Activated CD4-positive, alpha-beta T cell treated with anti-CD3 and anti-CD28 coated beads, Interleukin-10, Interleukin-2, amounts not matched to agents 100 ng/mL and 50 ng/mL, durations not matched to agents 16 hours and 8 hours (primary cell): ENCODE results near the gene KITLG.
"Not testable (repeated sequence)": the region's sequence is repeated elsewhere in the genome, so short reads cannot be mapped to it uniquely, and the experiment has no call there.

Source experiments
- DNase-seq: peaks from one replicate; pipeline ENCODE4 v3.0.0-alpha.2; 2020

KITLG gene

GRCh38 chr12:88538697-88539096, 41.6 kb downstream of the KITLG start:
- no peak for DNase-seq

- no peak for DNase-seq
These were observed 42.0 kb downstream of the KITLG start for GRCh38 chr12:88538250-88538649.

GRCh38 chr12:88530868-88531267, 49.4 kb downstream of the KITLG start:
- DNase-seq, result no peak

- no peak for DNase-seq
These were observed 50.5 kb downstream of the KITLG start for GRCh38 chr12:88529531-88530488.

GRCh38 chr12:88522961-88523360, 57.3 kb downstream of the KITLG start:
- DNase-seq, result no peak

GRCh38 chr12:88520436-88520820, 59.8 kb downstream of the KITLG start:
- DNase-seq, result no peak

GRCh38 chr12:88519802-88520435, 60.4 kb downstream of the KITLG start:
- no peak for DNase-seq

- DNase-seq, result no peak
These were observed 61.3 kb downstream of the KITLG start for GRCh38 chr12:88518863-88519403.

GRCh38 chr12:88516811-88517210, 63.5 kb downstream of the KITLG start:
- no peak for DNase-seq

- DNase-seq, result no peak
These were observed 69.4 kb downstream of the KITLG start for GRCh38 chr12:88510843-88511242.

- no peak for DNase-seq
These were observed 70.4 kb downstream of the KITLG start for GRCh38 chr12:88509851-88510250.

- DNase-seq, result no peak
These were observed 70.9 kb downstream of the KITLG start for GRCh38 chr12:88509347-88509746.

- not testable (repeated sequence) for DNase-seq
These were observed 72.4 kb downstream of the KITLG start for GRCh38 chr12:88507851-88508250.

GRCh38 chr12:88507270-88507669, 73.0 kb downstream of the KITLG start:
- no peak for DNase-seq

- no peak for DNase-seq
These were observed 74.6 kb downstream of the KITLG start for GRCh38 chr12:88505696-88506095.

GRCh38 chr12:88503281-88503703, 77.0 kb downstream of the KITLG start:
- DNase-seq, result no peak

GRCh38 chr12:88501972-88502938, 78.0 kb downstream of the KITLG start:
- no peak for DNase-seq

- no peak for DNase-seq
These were observed 83.3 kb downstream of the KITLG start for GRCh38 chr12:88496891-88497371.

- no peak for DNase-seq
These were observed 83.8 kb downstream of the KITLG start for GRCh38 chr12:88496429-88496828.

- no peak for DNase-seq
These were observed 85.2 kb downstream of the KITLG start for GRCh38 chr12:88495031-88495430.

GRCh38 chr12:88494520-88494919, 85.8 kb downstream of the KITLG start:
- no peak for DNase-seq

GRCh38 chr12:88493636-88494035, 86.6 kb downstream of the KITLG start:
- DNase-seq, result no peak

GRCh38 chr12:88490425-88490824, 89.8 kb downstream of the KITLG start:
- DNase-seq, result no peak
